ENCODE measurements around the gene RRAS2.
"Not testable (repeated sequence)": the region's sequence is repeated elsewhere in the genome, so short reads cannot be mapped to it uniquely, and the experiment has no call there.

The RRAS2 gene

GRCh38 chr11:14264966-14265365 is 94.0 kb downstream of the RRAS2 start:
- no peak overlapping the region for H3K27ac ChIP-seq
- no peak for DNase-seq (ENCODE audit: low read depth, low spot score)

DNA sequence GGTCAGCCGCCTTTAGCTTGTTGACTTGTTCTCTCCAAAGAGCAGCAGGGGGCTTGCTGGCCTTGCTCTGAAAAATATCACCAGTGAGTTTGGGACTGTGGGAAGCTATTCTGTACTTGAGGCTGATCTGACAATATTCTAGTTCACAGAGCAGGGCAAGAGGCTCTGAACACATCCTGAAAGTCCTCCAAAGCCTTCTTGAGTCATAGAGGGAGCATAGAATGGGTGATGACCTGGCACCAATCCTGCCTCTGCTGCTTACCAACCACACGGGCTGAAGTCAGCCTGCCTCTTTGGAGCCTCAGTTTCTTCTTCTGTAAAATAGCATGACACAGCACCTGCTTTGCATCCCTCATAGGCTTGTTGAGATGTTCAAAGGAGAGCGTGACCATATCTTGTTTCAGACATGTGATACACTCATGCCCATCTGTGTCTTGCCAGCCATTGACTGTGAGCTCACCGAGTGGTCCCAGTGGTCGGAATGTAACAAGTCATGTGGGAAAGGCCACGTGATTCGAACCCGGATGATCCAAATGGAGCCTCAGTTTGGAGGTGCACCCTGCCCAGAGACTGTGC is 96.6 kb downstream of the RRAS2 start:
- no peak for DNase-seq (ENCODE audit: low read depth, low spot score)
- H3K27ac ChIP-seq = no peak overlapping the region

- no peak overlapping the region for H3K27ac ChIP-seq
- DNase-seq (ENCODE audit: low read depth, low spot score) = no peak
Observed at GRCh38 chr11:14261066-14261465, 97.9 kb downstream of the RRAS2 start.

DNA sequence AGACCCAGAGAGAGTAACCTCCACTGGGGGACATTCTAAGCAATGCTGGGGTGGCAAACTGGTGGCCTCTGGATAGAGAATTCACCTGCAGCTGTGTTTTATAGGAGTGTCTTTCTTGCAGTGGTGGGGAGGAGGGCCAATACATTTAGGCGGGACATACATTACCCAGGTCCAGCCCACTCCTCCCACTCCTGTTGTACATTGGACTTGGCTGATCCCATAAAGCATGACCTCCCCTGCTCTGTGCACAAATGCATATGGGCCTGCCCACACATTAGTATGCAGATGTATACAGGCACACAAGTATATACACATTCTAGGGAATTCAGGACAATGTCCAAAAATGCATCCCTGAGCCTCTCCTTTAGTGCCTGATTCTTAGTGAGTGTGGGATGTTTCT is 99.1 kb downstream of the RRAS2 start:
- no peak overlapping the region for H3K27ac ChIP-seq
- no peak for DNase-seq (ENCODE audit: low read depth, low spot score)

DNA sequence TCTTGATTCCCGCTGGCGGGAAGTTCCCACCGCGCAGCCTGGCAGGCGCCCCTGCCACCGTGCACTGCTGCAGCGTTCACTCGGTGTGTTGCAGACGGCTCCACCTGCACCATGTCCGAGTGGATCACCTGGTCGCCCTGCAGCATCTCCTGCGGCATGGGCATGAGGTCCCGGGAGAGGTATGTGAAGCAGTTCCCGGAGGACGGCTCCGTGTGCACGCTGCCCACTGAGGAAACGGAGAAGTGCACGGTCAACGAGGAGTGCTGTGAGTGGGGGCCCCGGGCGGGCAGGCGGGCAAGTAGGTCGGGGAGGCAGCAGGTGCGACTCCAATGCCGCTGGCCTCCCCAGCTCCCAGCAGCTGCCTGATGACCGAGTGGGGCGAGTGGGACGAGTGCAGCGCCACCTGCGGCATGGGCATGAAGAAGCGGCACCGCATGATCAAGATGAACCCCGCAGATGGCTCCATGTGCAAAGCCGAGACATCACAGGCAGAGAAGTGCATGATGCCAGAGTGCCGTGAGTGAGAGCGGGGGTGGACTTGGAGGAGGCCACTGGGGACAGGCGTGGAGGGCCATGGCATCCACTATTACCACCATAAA is 99.7 kb downstream of the RRAS2 start:
- H3K27ac ChIP-seq = no peak overlapping the region
- no peak for DNase-seq (ENCODE audit: low read depth, low spot score)

GRCh38 chr11:14258221-14258935 is 100.6 kb downstream of the RRAS2 start:
- no peak for DNase-seq (ENCODE audit: low read depth, low spot score)

GRCh38 chr11:14255238-14255534 is 103.8 kb downstream of the RRAS2 start:
- no peak overlapping the region for H3K27ac ChIP-seq
- DNase-seq (ENCODE audit: low read depth, low spot score) = no peak

More at GRCh38 chr11:14258221-14258935, 100.6 kb downstream of the RRAS2 start:
- H3K27ac ChIP-seq = no peak overlapping the region

- DNase-seq (ENCODE audit: low read depth, low spot score) = no peak
Observed at GRCh38 chr11:14254533-14255237, 104.3 kb downstream of the RRAS2 start.

GRCh38 chr11:14253840-14254239 is 105.1 kb downstream of the RRAS2 start:
- DNase-seq (ENCODE audit: low read depth, low spot score) = no peak
- no peak overlapping the region for H3K27ac ChIP-seq

More at GRCh38 chr11:14254533-14255237, 104.3 kb downstream of the RRAS2 start:
- no peak overlapping the region for H3K27ac ChIP-seq

DNA sequence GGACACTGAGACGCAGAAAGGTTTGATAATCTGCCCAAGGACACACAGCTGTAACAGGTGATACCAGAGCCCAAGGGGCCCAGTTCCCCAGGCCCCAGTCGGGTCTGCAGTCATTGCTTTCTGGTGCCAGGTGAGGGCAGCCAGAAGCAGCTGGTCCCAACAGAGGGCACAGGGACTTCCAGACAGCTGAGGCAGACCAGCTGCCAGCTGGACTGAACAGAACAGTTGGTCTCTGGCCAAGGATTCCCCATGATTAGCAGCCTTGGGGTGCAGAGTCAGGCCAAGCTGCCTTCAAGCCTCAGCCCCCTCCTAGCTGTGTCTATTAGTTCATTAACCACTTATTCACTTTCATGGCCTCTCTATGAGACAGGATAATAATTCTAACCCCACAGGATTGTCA is 105.6 kb downstream of the RRAS2 start:
- DNase-seq (ENCODE audit: low read depth, low spot score) = no peak
- no peak overlapping the region for H3K27ac ChIP-seq

- H3K27ac ChIP-seq; DNase-seq (ENCODE audit: low read depth, low spot score): not testable (repeated sequence)
Observed at GRCh38 chr11:14252501-14252900, 106.5 kb downstream of the RRAS2 start.

DNA sequence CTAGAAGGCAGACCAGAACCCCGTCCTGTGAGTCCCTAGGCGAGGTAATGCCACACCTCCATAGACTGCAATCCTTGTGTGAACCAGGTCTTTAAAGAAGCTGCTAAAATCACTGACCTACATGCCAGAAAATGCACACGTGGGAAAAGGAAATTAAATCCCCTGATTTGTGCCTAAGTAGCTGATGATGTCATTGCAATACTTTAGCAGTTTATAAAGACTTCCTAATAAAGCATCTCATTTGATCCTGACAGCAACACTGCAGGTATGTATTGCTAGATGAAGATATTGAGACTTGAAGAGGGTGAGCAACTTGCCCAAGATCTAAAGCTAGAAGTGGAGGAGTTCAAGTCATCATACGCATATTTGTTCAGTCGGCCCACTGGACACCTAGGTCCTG is 107.2 kb downstream of the RRAS2 start:
- no peak overlapping the region for H3K27ac ChIP-seq
- no peak for DNase-seq (ENCODE audit: low read depth, low spot score)

DNA sequence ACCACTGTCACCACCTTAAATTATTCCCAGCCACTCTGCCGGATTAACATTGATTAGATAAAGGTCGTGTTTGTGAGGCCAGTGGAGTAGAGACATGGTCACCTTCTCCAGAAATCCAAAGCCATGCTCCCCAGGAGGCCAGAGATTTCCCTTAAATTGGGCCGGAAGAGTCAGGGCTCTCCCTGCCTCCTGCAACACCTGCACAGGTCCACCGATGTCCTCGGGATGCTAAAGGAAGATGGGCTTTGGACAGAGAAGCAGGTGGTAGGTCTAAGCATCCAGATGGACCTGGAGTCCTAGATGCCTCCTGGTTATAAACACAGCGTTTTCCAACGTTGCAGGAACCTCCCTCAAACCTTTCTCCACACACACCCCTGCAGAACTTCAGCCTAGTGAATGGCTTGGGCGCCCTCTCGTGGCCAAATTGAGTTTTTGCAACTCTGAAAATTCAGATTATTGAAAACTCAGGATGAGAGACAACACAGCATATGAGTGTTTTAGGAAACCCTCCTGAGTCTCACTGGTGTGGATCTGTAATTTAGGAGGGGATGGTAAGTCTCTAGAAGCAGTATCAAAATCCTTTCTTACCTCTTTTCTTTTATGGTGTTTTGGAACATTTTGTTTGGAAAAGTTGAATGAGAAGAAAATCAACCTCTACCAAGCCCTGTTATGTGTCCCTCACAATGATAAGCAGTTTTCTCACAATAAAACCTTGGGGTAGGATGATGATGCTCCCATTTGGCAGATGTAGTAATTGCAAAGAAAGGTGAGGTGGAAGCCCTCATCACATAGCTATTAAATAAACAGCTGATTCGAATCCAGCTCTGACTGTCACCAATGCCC is 109.6 kb downstream of the RRAS2 start:
- no peak for DNase-seq (ENCODE audit: low read depth, low spot score)
- H3K27ac ChIP-seq = no peak overlapping the region

GRCh38 chr11:14248580-14248981 is 110.4 kb downstream of the RRAS2 start:
- DNase-seq (ENCODE audit: low read depth, low spot score) = no peak
- no peak overlapping the region for H3K27ac ChIP-seq

DNA sequence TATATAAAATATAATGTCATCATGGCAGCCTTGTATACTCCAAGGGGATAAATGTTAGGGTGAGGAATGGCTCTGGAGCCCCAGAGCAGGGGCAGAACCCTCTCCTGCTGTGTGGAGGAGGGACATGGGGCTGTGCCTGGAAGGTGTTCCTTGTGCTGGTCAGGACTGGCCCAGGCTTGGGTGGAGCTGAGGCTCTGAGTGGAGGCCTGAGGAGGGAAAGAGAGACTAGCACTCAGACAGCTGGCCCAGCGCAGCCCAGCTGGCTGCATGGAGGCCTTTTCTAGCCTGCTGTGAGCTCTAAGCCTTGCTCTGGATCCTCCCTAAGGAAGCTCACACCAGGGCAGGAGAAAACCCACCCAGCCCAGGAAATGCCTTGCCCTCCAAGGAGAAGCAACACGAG is 113.5 kb downstream of the RRAS2 start:
- no peak for DNase-seq (ENCODE audit: low read depth, low spot score)
- no peak overlapping the region for H3K27ac ChIP-seq

GRCh38 chr11:14244926-14245325 is 114.1 kb downstream of the RRAS2 start:
- H3K27ac ChIP-seq = no peak overlapping the region
- DNase-seq (ENCODE audit: low read depth, low spot score) = no peak

- no peak overlapping the region for H3K27ac ChIP-seq
- DNase-seq (ENCODE audit: low read depth, low spot score) = no peak
Observed at GRCh38 chr11:14242733-14243132, 116.2 kb downstream of the RRAS2 start.

DNA sequence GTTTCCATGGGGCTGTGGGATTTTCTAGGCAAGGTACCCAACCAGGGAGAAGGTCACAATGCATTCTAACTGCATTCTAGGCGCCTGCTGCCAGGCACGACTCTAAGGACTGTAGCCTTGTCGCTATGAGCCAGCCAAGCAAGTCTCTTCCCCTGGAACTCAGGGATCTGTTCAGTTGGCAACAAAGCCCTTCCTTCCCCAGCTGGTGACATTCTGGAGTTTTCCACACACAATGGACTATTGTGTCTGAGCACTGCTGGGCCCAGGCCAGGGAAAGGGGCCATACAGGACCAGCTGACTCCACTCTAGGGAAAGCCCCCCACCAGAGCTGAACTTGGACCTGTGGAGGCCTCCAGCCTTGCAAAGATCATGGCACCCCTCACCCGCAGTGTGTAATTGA is 116.8 kb downstream of the RRAS2 start:
- DNase-seq (ENCODE audit: low read depth, low spot score) = no peak
- H3K27ac ChIP-seq = no peak overlapping the region

GRCh38 chr11:14240951-14241350 is 118.0 kb downstream of the RRAS2 start:
- no peak overlapping the region for H3K27ac ChIP-seq
- no peak for DNase-seq (ENCODE audit: low read depth, low spot score)

- DNase-seq (ENCODE audit: low read depth, low spot score) = no peak
- no peak overlapping the region for H3K27ac ChIP-seq
Observed at GRCh38 chr11:14240221-14240620, 118.8 kb downstream of the RRAS2 start.
